HG02973 (cell line): ENCODE results near the gene EDEM3.
"Not testable (repeated sequence)": the region's sequence is repeated elsewhere in the genome, so short reads cannot be mapped to it uniquely, and the experiment has no call there.

Source experiments
- ATAC-seq: cut with Tn5 transposase; IDR thresholded peaks from one replicate; pipeline ENCODE4 v1.9.1; 2021; ENCODE audit warnings: moderate library complexity; ENCODE audit not compliant: unreplicated experiment

Gene EDEM3, protein sequence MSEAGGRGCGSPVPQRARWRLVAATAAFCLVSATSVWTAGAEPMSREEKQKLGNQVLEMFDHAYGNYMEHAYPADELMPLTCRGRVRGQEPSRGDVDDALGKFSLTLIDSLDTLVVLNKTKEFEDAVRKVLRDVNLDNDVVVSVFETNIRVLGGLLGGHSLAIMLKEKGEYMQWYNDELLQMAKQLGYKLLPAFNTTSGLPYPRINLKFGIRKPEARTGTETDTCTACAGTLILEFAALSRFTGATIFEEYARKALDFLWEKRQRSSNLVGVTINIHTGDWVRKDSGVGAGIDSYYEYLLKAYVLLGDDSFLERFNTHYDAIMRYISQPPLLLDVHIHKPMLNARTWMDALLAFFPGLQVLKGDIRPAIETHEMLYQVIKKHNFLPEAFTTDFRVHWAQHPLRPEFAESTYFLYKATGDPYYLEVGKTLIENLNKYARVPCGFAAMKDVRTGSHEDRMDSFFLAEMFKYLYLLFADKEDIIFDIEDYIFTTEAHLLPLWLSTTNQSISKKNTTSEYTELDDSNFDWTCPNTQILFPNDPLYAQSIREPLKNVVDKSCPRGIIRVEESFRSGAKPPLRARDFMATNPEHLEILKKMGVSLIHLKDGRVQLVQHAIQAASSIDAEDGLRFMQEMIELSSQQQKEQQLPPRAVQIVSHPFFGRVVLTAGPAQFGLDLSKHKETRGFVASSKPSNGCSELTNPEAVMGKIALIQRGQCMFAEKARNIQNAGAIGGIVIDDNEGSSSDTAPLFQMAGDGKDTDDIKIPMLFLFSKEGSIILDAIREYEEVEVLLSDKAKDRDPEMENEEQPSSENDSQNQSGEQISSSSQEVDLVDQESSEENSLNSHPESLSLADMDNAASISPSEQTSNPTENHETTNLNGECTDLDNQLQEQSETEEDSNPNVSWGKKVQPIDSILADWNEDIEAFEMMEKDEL

DNA sequence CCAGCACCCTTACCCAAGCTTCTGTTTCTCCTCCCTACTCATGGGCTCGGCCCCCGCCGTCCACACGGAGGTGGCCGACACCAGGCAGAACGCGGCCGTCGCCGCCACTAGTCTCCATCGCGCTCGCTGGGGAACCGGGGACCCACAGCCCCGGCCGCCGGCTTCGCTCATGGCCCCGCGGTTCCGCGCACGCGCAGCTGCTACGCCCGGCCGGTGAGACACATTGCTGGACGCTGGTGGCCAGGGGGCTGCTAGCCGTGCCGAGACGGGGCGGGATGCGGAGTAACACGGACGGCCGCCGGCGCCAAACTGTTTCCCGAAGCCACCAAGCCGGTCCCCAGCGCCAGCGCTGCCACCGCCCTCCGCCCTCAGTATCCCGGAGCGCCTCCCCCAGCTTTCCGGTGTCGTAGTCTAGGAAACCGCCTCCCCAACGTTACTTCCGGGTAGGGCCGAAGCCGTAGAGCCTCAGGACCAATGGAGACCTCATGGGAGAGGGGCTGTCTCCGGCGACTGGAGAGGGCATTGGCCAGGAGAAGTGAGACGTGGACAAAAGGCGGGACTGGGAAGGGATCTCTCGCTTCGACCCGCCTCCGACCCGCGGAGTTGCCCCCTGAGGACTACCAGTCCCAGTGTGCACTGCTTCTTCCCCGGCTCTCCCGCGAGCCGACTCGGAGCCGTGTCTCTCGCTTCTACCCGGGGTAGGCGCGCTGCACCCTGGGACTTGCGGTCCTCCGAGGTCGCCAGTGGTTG lies at the start of gene EDEM3:
Gene EDEM3 (minus strand): TSS at position 383 of the 750 bp plus-strand sequence. CDS start 212 bp downstream, at position 171.
- ATAC-seq, result peak; percentile 94

DNA sequence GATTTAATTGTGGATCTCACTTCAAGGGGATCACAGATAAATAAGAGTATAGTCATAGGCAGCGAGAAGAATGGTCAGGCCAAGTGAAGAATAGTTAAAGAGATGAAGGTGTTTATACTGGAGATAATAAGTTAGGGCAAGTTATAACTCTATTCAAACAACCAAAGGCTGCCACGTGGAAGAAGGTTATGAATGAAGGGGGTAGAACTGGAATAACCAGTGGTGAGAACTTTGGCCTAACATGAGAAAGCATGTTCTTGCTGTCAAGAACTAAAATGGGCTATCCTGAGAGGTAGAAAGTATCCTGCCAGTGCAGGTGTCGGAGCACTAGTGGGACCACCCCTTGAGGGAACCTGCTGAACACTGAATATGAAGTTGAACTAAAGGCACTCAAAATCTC lies 49.6 kb upstream of the EDEM3 start:
- ATAC-seq, result no peak

DNA sequence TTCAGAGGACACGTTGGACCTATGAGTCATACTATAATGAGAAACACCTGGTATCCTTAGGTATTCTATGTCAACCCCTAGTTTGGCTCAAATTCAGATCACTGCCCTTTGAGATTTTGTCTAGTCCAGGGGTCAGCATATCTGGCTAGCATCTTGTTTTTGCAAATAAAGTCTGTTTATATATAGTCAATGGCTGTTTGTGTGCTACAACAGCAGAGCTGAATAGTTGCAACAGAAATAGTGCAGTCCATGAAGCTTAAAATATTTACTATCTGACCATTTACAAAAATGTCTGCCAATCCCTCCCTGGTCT lies 48.5 kb upstream of the EDEM3 start:
- ATAC-seq, result no peak

DNA sequence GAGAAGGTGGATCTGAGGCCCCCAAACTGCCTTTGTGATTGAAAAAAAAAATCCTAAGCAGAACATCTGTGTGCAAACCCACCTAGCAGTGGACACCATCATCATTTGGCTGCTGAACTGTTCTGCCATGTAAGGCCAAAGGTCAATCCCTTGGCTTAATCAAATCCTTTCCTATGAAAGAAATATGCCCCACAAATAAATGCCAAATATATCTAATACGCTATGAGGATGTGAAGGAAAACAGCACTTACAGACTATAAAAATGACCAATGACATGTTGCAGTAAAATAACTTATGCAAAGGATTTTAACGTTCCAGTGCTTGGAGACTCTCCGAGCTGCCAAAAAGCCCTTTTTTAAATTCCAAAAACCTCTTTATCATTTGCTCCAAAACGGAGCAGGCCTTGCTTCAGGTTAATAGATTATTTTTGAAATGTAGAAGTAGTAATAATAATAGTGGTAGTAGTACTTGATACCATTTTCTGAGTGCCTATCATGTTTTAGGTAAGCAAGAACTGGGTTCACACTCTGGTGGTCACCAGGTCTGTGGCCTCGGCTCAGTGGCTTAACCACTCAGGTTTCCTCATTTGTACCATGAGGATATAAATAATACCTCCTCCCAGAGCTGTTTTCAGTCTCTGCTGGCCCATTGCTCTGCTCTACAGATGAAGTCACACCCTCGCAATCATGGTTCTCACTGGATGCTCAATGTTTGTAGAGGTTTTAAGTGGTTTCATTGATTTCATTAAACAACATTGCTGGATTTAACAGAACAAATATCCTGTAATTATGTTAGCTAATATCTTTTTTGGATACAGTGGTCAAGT lies 47.9 kb upstream of the EDEM3 start:
- ATAC-seq, result no peak

DNA sequence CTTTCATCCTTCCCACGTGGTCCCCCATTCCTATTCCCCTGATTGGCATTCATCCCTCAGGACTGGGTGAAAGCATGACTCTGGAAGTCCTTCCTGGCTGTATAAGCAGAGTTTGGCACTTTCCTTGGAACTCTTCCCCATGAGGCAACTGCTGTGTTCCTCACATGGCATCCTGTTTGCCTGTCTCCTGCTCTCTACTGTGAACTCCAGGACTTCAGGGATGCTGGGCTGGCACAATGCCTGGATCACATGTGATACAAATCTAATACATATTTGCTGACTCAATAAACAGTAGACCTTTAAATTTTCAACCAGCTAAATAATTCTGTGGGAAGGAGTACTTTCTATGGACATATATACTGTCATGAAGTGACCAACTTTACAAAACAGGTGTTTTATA lies 46.8 kb upstream of the EDEM3 start:
- ATAC-seq, result no peak

DNA sequence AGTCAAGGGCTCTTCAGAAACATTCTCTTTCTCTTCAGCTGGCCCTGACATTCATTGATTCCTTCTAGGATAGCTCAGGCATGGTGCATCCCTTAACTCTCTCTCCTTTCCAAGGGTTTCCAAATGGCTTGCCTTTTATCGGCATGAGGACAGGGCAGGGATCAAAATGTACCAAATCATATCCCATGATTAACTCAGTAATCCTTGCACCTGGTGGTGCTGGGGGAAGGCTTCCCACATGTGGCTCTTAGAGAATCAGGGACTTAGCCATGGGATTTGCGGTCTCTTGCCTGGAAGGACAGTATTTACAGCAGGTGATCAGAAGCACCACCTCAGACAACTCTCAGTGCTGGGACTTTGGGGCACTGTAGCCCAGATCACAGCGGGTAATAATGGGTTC lies 46.2 kb upstream of the EDEM3 start:
- ATAC-seq, result no peak

DNA sequence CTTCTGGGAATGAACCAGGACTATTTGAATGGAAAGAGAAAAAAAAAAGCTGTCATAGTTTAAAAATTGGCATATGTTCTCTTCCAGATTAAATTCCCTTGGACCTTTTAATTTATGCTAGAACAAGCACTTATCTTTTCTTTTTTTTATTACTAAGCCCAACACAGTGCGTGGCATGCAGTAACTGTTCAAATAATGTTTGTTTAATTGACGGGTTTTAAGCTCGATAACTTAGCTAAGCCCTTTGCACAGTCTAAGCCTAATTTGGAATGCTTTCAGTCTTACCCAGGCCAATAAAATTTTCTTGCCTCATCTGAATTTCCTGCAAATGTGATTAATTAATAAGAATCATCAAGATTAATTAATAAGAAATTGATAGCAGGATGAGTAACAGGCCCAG lies 39.3 kb upstream of the EDEM3 start:
- no peak for ATAC-seq

DNA sequence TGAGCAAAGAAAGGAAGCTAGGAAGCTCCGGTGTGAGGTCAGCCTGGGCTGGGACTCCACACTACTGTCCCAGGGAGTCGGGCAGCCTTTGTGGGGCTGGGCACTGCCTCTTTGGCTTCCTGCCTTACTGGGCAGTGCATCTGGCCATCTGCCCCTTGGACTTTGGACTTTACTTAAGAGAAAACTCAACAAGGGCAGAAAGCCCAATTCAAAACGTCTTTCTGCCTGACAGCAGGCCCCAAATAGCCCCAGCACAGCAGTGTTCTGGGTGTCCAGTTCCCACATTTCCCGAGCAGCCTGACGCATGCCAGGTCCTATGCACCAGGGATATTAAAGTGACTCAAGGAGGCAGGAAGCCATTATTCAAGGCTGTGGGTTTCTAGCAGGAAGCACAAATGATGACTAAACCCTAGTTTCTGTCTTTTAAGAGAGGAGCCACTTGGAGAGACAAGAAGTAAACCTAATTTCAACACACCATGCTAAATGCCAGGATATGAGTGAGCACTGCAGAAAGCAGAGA lies 37.9 kb upstream of the EDEM3 start:
- no peak for ATAC-seq

DNA sequence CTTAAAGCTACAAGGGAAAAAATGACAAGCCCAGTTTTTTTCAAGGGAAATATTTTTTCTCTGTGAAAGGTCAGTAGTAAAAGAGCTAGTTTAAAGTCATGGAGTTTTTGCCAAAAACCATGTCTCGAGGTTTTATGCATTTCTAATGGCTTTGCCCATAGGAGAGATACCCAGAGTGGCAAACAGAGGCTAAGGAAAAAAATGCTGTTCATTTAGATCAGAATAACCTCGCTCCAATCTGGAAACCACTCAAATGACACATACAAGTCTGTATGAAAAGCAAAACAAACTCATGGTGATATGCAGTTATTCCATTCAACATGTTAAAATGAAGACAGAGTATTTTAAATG lies 36.9 kb upstream of the EDEM3 start:
- no peak for ATAC-seq

DNA sequence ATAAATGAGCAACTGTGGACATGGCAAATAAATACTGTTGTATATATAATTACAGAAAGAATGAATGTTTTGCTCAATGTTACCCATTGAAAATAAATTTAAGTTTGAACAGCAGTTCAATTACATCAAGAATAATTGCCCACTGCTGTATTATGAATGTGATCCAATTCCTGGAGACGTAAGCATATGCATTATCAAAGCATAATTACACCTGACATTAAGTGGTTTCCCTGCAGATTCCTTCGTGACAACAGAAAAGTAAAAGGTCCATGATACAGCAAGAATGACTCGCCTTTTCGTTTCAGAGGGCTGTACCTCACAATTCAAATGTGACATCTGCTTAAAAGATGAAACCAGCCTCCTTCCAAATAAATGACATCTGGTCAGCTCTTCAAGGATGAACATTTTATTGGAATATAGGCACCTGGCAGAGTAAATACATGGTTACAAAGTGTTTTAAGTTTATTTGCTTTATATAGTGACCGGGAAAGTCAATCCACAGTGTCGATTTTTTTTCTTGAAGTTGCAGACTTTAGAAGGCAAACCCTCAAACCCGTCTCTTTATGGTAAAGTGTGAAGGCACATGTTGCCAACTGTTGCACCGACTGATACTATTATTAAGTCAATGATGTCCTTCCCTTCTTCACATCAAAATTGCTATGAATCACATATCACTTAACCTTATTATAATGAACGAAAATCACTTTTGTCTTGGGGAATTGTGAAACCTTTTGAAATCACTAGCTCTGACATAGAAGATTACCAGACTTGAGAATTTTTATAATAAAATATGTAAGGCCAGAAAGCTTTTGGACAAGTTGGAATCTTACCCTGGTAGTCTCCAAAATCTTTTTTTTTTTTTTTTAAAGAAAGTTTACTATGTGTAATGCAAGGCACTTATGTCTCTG lies 36.2 kb upstream of the EDEM3 start:
- no peak for ATAC-seq

DNA sequence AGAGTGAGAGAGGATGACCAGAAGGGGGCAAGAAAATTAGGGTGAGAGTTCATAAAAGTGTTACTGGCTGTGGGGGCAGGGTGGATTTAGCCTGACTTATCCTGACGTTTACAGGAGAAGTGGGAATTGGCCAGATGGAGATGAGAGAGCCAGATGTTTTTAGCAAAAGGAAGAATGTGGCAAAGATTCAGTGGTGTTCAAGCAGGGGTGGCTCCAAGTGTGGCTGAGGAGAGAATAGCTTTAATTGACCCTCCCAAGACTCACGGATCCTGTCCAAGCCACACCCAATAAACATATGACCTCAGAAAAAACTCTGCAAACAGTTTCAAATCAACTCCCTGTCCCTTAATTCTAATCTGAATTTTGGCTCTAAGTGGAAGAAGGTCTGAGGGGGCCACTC lies 35.2 kb upstream of the EDEM3 start:
- ATAC-seq, result no peak

DNA sequence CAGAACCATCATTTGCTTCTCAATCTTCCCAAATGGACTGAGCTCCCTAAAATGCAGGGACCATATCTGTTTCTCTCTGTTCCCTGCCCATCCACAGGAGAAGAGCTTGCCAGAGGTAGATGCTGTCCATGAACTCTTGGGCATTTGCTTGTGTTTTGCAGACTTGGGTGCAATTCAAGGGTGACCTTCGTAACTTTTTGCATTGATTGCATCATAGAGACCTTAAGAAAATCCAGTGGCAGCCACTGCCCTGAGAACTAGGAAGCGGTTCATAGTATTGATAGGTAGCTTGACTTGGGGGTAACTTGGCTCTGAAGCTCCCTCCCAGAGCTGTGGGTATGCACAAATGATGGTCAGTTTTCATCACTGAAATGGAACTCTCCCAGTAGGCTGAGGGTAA lies 34.3 kb upstream of the EDEM3 start:
- ATAC-seq, result no peak

DNA sequence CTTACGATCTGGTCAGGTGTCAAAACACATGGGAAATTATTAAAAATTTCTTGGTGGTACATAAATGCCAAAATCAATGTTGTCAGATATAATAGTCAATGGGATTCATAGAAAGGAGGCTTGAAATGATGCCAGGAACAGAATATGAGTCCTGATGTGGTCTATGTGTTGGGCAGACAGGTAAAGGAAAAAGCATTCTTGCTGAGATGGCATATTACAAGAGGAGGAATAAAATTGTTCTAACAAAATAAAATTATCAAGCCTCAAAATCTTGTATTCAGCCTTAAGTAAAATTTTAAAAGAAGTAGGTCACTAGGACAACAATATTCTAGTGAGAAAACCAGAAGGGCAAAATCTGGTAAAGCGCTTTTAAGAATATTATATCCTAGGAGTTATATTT lies 30.9 kb upstream of the EDEM3 start:
- no peak for ATAC-seq

DNA sequence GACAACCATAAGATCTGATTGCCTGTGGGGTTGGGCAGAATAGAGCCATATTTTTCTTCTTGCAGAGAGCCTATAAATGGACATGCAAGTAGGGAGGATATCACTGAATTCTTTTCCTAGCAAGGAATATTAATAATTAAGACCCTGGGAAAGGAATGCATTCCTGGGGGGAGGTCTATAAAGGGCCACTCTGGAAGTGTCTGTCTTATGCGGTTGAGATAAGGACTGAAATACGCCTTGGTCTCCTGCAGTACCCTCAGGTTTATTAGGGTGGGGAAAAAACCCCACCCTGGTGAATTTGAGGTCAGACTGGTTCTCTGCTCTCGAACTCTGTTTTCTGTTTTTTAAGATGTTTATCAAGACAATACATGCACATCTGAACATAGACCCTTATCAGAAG lies 29.1 kb upstream of the EDEM3 start:
- ATAC-seq, result not testable (repeated sequence)

DNA sequence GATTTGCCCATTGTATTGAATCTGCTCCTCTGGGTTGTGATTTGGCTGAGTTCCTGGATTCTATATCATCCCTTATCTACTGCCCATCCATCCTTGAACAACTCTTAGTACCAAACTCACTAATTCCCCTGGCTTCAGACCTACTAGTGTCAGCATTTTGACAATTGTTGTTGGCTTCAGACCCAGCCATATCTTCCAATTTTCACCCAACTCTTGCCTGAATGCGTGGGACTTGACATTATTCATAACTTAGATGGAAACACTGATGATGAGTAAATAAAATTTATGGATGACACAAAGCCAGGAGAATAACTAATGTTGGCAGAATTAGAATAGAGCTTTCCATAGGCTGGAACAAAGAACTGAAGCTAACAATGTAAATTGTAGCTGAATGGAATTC lies 27.3 kb upstream of the EDEM3 start:
- ATAC-seq, result no peak

DNA sequence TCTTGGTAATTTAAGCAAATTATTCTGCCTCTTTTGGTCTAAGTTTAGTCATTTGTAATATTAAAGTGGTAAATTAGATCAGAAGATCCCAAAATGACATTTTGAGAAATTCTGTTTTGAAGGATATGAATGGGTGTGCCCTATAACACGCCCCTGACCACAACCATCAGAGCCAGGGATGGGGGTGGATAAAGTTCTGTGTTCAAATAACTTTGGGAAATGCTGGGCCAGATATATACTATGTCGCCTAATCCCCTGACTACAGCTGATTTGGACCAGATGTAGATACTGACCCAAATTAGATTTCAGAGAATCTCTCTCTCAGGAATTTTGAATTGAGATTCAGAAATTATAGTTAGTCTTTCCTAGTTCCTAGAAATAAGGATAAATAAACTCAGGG lies 21.2 kb upstream of the EDEM3 start:
- ATAC-seq, result no peak

DNA sequence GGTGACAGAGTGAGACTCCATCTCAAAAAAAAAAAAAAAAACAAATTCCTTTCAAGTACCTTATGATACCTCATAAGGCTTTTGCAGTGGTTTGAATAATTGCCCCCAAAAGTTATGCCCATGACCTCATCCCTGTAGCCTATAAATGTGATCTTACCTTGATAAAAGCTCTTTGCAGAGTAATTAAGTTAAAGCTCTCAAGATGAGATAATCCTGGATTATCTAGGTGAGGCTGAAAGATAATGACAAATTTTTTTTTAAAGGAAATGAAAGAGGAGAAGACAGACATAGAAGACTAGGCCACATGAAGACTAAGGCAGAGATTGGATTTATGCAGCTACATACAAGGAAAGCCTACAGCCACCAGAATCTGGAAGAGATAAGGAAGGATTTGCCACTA lies 20.7 kb upstream of the EDEM3 start:
- no peak for ATAC-seq

DNA sequence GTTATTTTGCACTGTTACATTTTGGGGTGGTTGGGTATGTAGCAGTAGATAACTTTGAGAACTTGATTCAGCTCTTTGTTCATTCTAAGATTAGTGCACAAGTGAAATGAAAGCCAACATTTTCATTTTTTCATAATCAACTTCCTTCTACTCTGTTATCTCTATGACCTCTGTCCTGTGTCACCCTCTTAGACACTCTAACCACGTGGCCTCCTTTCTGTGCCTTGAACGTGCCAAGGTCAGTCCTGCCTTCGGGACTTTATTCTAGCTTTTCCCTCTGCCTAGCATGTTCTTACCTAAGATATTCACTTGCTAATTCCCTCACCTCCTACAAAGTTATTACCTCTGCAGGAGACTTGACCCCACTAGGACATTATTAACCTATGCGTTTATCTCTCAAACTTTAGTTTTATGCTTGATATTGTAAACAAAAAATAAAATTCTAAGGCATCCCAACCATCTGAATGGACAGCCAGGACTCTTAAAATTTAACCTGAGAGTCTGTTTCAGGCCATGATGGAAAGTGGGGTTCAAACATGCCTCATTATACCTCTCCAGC lies 19.2 kb upstream of the EDEM3 start:
- ATAC-seq, result no peak

DNA sequence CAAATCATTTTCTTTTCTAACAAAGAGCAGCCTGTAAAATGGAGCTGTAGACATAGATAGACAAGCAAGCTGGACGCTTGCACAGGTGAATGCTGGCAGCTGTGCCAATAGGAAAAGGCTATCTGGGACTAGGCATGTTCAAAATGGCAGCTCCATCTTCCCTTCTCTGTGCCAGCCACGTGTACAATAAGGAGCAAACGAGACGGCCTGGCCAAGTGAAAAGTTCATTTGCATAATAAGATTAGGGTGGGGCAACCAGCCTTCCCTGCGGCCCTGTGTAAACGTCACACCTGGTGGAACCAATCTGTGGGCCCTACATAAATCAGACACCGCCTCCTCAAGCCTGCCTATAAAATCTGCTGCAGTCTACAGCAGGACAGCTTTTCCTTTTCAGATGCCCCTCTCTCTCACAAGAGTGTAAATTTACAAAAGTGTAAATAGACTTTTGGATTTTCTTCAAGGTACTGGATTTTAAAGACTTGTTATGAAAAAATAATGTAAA lies 16.6 kb upstream of the EDEM3 start:
- ATAC-seq, result no peak
